SK-N-SH (cell line): ENCODE measurements around the gene SPOCK1. TPM values are rescaled to one million over a fixed set of nuclear protein-coding genes. Genes with fewer than 3 reads are reported as not detected.

Experiments used
- CTCF ChIA-PET: fragments of 300-600, 350-600 bp; formaldehyde crosslinking; extraction: SDS; loops from one replicate; lab custom pipeline; 2021; lab: Yijun Ruan, JAX
- POLR2A ChIA-PET: fragments of 350-600 bp; sonication (Branson Sonifier 250); formaldehyde crosslinking; extraction: SDS; loops from one replicate; lab custom pipeline; 2020; ENCODE audit warnings: antibody characterized with exemption, inconsistent platforms; lab: Yijun Ruan, JAX
- DNase-seq: peaks from one replicate; pipeline ENCODE4 v3.0.0; 2012
- H2AFZ ChIP-seq: fragments of 200-600 bp; sonication (generic); 2 replicates; pipeline ENCODE4 v1.8.1; 2016; ENCODE audit warnings: antibody characterized with exemption, mild to moderate bottlenecking, low read depth
- H3F3A ChIP-seq: fragments of 200-600 bp; sonication (generic); replicated peaks from 2 replicates; pipeline ENCODE3; 2016; ENCODE audit warnings: antibody characterized with exemption, mild to moderate bottlenecking; ENCODE audit not compliant: insufficient read depth
- H3K27ac ChIP-seq, 2 experiments: fragments of 200-500 bp in 1 of 2; fragments of 200-600 bp in 1 of 2; sonication (Bioruptor generic) in 1 of 2; sonication (generic), shearing (Covaris generic) in 1 of 2; 2 replicates each; pipeline versions ENCODE4 v1.5.1 to v1.6.1; 2014 to 2016; ENCODE audit warnings: low read depth in 2 of 2, inconsistent platforms in 1 of 2, low read length in 1 of 2, mild to moderate bottlenecking in 1 of 2, mixed read lengths in 1 of 2
- H3K27me3 ChIP-seq: fragments of 200-600 bp; sonication (generic), shearing (Covaris generic); 2 replicates; pipeline ENCODE4 v1.6.1; 2016; ENCODE audit warnings: mixed run types; ENCODE audit not compliant: insufficient read depth
- H3K36me3 ChIP-seq, 2 experiments: fragments of 200-500 bp in 1 of 2; fragments of 200-600 bp in 1 of 2; sonication (Bioruptor generic) in 1 of 2; sonication (generic) in 1 of 2; replicated peaks in 1 of 2; 2 replicates each; pipeline versions ENCODE3 to v1.5.1; 2014 to 2016; ENCODE audit warnings: low read length in 1 of 2, mild to moderate bottlenecking in 1 of 2; ENCODE audit not compliant: insufficient read depth in 2 of 2, control insufficient read depth in 1 of 2
- H3K4me1 ChIP-seq, 2 experiments: fragments of 200-500 bp in 1 of 2; fragments of 200-600 bp in 1 of 2; sonication (Bioruptor generic) in 1 of 2; sonication (generic), shearing (Covaris generic) in 1 of 2; 2 replicates each; pipeline versions ENCODE4 v1.5.1 to v1.6.1; 2014 to 2016; ENCODE audit warnings: low read depth in 1 of 2, low read length in 1 of 2, mixed run types in 1 of 2; ENCODE audit not compliant: insufficient read depth in 2 of 2, control insufficient read depth in 1 of 2
- H3K4me2 ChIP-seq: fragments of 200-600 bp; sonication (generic), shearing (Covaris generic); 2 replicates; pipeline ENCODE4 v1.6.1; 2017; ENCODE audit warnings: mixed run types
- H3K4me3 ChIP-seq, 2 experiments: fragments of 200-500 bp in 1 of 2; fragments of 200-600 bp in 1 of 2; sonication (Bioruptor generic) in 1 of 2; sonication (generic), shearing (Covaris generic) in 1 of 2; 2 replicates each; pipeline versions ENCODE4 v1.5.1 to v1.8.1; 2014 to 2016; ENCODE audit warnings: low read depth in 2 of 2, inconsistent platforms in 1 of 2, low read length in 1 of 2, mild to moderate bottlenecking in 1 of 2, mixed read lengths in 1 of 2, moderate library complexity in 1 of 2
- H3K79me2 ChIP-seq: fragments of 200-600 bp; sonication (generic); 2 replicates; pipeline ENCODE4 v1.8.1; 2017; ENCODE audit warnings: mild to moderate bottlenecking; ENCODE audit not compliant: insufficient read depth
- H3K9ac ChIP-seq: fragments of 200-600 bp; sonication (generic); 2 replicates; pipeline ENCODE4 v1.6.1; 2017; ENCODE audit warnings: mixed run types
- H3K9me2 ChIP-seq: fragments of 200-600 bp; sonication (generic); 2 replicates; pipeline ENCODE4 v1.6.1; 2017; ENCODE audit warnings: mixed run types
- H3K9me3 ChIP-seq: fragments of 200-600 bp; sonication (generic); 2 replicates; pipeline ENCODE4 v1.6.1; 2017; ENCODE audit warnings: mixed run types, mild to moderate bottlenecking, moderate library complexity
- H4K20me1 ChIP-seq: fragments of 200-600 bp; sonication (generic); 2 replicates; pipeline ENCODE4 v1.6.1; 2017; ENCODE audit warnings: mild to moderate bottlenecking, mixed run types; ENCODE audit not compliant: insufficient read depth
- CTCF ChIP-seq: fragments of 200-600 bp; sonication (generic); IDR thresholded peaks from 2 replicates; pipeline ENCODE4 v1.6.1; 2017; ENCODE audit warnings: antibody characterized with exemption, mild to moderate bottlenecking, moderate library complexity
- EP300 ChIP-seq, 2 experiments: IDR thresholded peaks; 2 replicates each; pipeline versions ENCODE4 v1.4.0 to v1.6.1; 2012; ENCODE audit warnings: borderline replicate concordance in 1 of 2, low read depth in 1 of 2, low read length in 1 of 2
- EZH2phosphoT487 ChIP-seq: fragments of 200-600 bp; sonication (generic); IDR thresholded peaks from 2 replicates; pipeline ENCODE4 v1.6.1; 2017; ENCODE audit warnings: low read depth, mixed run types, mild to moderate bottlenecking, antibody characterized with exemption, moderate library complexity, borderline replicate concordance
- FOSL2 ChIP-seq: IDR thresholded peaks from 2 replicates; pipeline ENCODE4 v1.4.0; 2012; ENCODE audit warnings: low read depth, mild to moderate bottlenecking, moderate library complexity, borderline replicate concordance
- FOXJ3 ChIP-seq: sonication (generic); formaldehyde crosslinking; IDR thresholded peaks from 2 replicates; pipeline ENCODE4 v1.5.1; 2020; ENCODE audit warnings: mild to moderate bottlenecking, missing genetic modification reagents
- FOXM1 ChIP-seq: IDR thresholded peaks from 2 replicates; pipeline ENCODE4 v1.4.0; 2012; ENCODE audit warnings: low read depth, mild to moderate bottlenecking
- GABPA ChIP-seq: IDR thresholded peaks from 2 replicates; pipeline ENCODE4 v1.4.0; 2012; ENCODE audit warnings: low read depth, mild to moderate bottlenecking
- GATA2 ChIP-seq: sonication (generic); formaldehyde crosslinking; IDR thresholded peaks from 2 replicates; pipeline ENCODE4 v1.5.0; 2020; ENCODE audit warnings: mild to moderate bottlenecking, missing genetic modification reagents
- IRF3 ChIP-seq: fragments of 150-350 bp; IDR thresholded peaks from 2 replicates; pipeline ENCODE4 v1.6.1; 2016; ENCODE audit warnings: mild to moderate bottlenecking, low read depth, low read length
- JUND ChIP-seq: IDR thresholded peaks from 2 replicates; pipeline ENCODE4 v1.4.0; 2012
- MAX ChIP-seq: IDR thresholded peaks from 2 replicates; pipeline ENCODE4 v1.4.0; 2012; ENCODE audit warnings: low read depth
- MEF2A ChIP-seq: IDR thresholded peaks from 2 replicates; pipeline ENCODE4 v1.4.0; 2012; ENCODE audit warnings: low read depth, borderline replicate concordance
- NRF1 ChIP-seq: IDR thresholded peaks from 2 replicates; pipeline ENCODE4 v1.6.1; 2012; ENCODE audit warnings: low read depth, mild to moderate bottlenecking, low read length
- POLR2AphosphoS5 ChIP-seq: IDR thresholded peaks from 2 replicates; pipeline ENCODE4 v1.6.1; 2012; ENCODE audit warnings: low read depth, low read length
- RCOR1 ChIP-seq: fragments of 150-350 bp; IDR thresholded peaks from 2 replicates; pipeline ENCODE4 v1.6.1; 2017; ENCODE audit warnings: antibody characterized with exemption, low read length
- REST ChIP-seq: IDR thresholded peaks from 2 replicates; pipeline ENCODE4 v1.6.1; 2012; ENCODE audit warnings: mild to moderate bottlenecking, low read depth, low read length, moderate library complexity
- RFX5 ChIP-seq: IDR thresholded peaks from 2 replicates; pipeline ENCODE4 v1.6.1; 2012; ENCODE audit warnings: mild to moderate bottlenecking, improper control_type of control experiment, low read length
- RXRA ChIP-seq: IDR thresholded peaks from 2 replicates; pipeline ENCODE4 v1.4.0; 2012; ENCODE audit warnings: low read depth, mild to moderate bottlenecking, borderline replicate concordance
- SMC3 ChIP-seq: IDR thresholded peaks from 2 replicates; pipeline ENCODE4 v1.6.1; 2012; ENCODE audit warnings: low read depth, low read length, improper control_type of control experiment
- TCF12 ChIP-seq: IDR thresholded peaks from 2 replicates; pipeline ENCODE4 v1.4.0; 2012
- TEAD4 ChIP-seq: IDR thresholded peaks from 2 replicates; pipeline ENCODE4 v1.4.0; 2012; ENCODE audit warnings: mild to moderate bottlenecking, borderline replicate concordance; ENCODE audit not compliant: insufficient read depth
- USF1 ChIP-seq: IDR thresholded peaks from 2 replicates; pipeline ENCODE4 v1.4.0; 2012; ENCODE audit warnings: low read depth, borderline replicate concordance
- YY1 ChIP-seq: IDR thresholded peaks from 2 replicates; pipeline ENCODE4 v1.4.0; 2012; ENCODE audit warnings: low read depth, mild to moderate bottlenecking
- WGBS: methylation state at CpG from one replicate; pipeline ENCODE4 v1.1.6; 2017; ENCODE audit warnings: low lambda C conversion rate; 5-methylcytosine and 5-hydroxymethylcytosine counted together
- polyA plus RNA-seq, 3 experiments: library from polyadenylated mRNA; depleted of rRNA; stranded (reverse); fragments of >200 nt; gene quantifications; 2 replicates each; pipeline ENCODE4 v1.2.3, GENCODE V29; 2012

Gene SPOCK1
- polyA plus RNA-seq, 1 of the 3 experiments (the other 2 are of a cell fraction) = 11.3 TPM

GRCh38 chr5:137401946-137402345, 97.2 kb downstream of the SPOCK1 start:
- Histone ChIP-seq H3K36me3 (no peaks in the 10 kb centered on the region), H2AFZ (no peak overlapping the region), H3K4me1 (peaks cover 0 to 33% of the 10 kb centered on the region in 2 experiments; a peak in 2 of 4 replicates), H3K4me2 (no peak overlapping the region), H3K27ac (no peak overlapping the region), H3K9ac (no peak overlapping the region), H3K9me3 (no peaks in the 10 kb centered on the region), H3K9me2 (no peaks in the 10 kb centered on the region), H3F3A (no peaks in the 10 kb centered on the region), H4K20me1 (peaks cover 13% of the 10 kb centered on the region; the same call in 1 of the 2 replicates), H3K4me3 (no peak overlapping the region), H3K27me3 (no peaks in the 10 kb centered on the region), H3K79me2 (peaks cover 17% of the 10 kb centered on the region)
- no peak for TF ChIP-seq TEAD4
- no peak for TF ChIP-seq SMC3
- TF ChIP-seq EZH2phosphoT487 = no peak
- no peak for TF ChIP-seq GABPA
- TF ChIP-seq REST = no peak
- no peak for TF ChIP-seq YY1
- no peak for TF ChIP-seq EP300 (IDR thresholded peaks at IDR 0.05; ENCODE audit: borderline replicate concordance in 1 of 2, low read depth in 1 of 2, low read length in 1 of 2)
- TF ChIP-seq MEF2A = no peak
- no peak for TF ChIP-seq TCF12
- no peak for TF ChIP-seq FOSL2
- no peak for TF ChIP-seq MAX
- TF ChIP-seq NRF1 = no peak
- no peak for TF ChIP-seq RFX5
- TF ChIP-seq POLR2AphosphoS5 = no peak
- TF ChIP-seq RXRA = no peak
- no peak for TF ChIP-seq FOXJ3 (CRISPR knock-in tag)
- ChIA-PET POLR2A (no interaction called here), CTCF (no interaction called here)
- WGBS = 42% methylated on average over 2 of the region's 2 CpGs
- no peak for DNase-seq

GRCh38 chr5:137400571-137400970, 98.6 kb downstream of the SPOCK1 start:
- TF ChIP-seq POLR2AphosphoS5 (no peak), GABPA (no peak), USF1 (no peak), TCF12 (no peak), IRF3 (no peak), RCOR1 (no peak), CTCF (no peak), JUND (no peak), FOXM1 (no peak), GATA2 (CRISPR knock-in tag) (no peak)
- Histone ChIP-seq H3F3A (no peaks in the 10 kb centered on the region), H4K20me1 (peaks cover 27% of the 10 kb centered on the region), H3K4me2 (no peak overlapping the region), H3K27ac (no peak overlapping the region), H3K9me2 (no peaks in the 10 kb centered on the region), H3K9me3 (no peaks in the 10 kb centered on the region), H2AFZ (no peak overlapping the region), H3K79me2 (peaks cover 22% of the 10 kb centered on the region), H3K27me3 (no peaks in the 10 kb centered on the region), H3K9ac (no peak overlapping the region), H3K36me3 (no peaks in the 10 kb centered on the region), H3K4me3 (no peak overlapping the region), H3K4me1 (peaks cover 0 to 32% of the 10 kb centered on the region in 2 experiments; a peak in 2 of 4 replicates)
- ChIA-PET POLR2A (no interaction called here), CTCF (interaction anchor here (0.9 kb wide), 1 partner anchor 91 kb away, joined by 3 read pairs; no protein-coding TSS in a partner anchor)
- WGBS = 58% methylated on average over 5 of the region's 5 CpGs
- no peak for DNase-seq
